A673 (cell line): Measurements from ENCODE around the gene TGM3.

ENCODE experiments used
- EZH2 ChIP-seq: fragments of 200-600 bp; sonication (generic); IDR thresholded peaks from 2 replicates; pipeline ENCODE4 v1.6.1; 2017; ENCODE audit warnings: borderline replicate concordance, low read depth, mild to moderate bottlenecking, mixed read lengths, antibody characterized with exemption, low read length; ENCODE audit not compliant: poor library complexity, severe bottlenecking
- TF ChIP-seq, protein P1 (sequence below): fragments of 300-800, 200-600 bp; sonication (generic); conservative IDR thresholded peaks from 2 replicates; pipeline ENCODE4 v1.5.1; 2017; ENCODE audit warnings: low read depth, mild to moderate bottlenecking, antibody characterized with exemption, low read length, moderate library complexity, mixed read lengths

DNA sequence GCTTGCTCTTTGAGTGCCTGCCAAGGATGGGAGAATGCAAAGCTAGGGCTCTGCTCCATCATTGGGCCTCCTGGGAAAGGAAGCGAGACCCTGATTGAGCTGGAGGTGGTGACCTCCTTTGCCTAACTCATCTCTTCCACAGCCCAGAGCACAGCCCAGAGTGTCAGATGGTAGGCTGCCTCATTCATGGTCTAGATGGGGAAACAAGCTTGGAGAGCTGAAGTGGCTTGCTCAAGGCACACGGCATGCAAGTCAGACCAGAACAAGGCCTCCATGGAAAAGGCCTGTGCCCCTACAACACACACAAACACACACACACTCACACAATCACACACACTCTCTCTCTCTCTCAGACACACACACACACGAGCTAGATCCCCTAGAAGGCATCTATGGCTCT is 17.5 kb downstream of the TGM3 start:
- TF ChIP-seq, protein P1, sequence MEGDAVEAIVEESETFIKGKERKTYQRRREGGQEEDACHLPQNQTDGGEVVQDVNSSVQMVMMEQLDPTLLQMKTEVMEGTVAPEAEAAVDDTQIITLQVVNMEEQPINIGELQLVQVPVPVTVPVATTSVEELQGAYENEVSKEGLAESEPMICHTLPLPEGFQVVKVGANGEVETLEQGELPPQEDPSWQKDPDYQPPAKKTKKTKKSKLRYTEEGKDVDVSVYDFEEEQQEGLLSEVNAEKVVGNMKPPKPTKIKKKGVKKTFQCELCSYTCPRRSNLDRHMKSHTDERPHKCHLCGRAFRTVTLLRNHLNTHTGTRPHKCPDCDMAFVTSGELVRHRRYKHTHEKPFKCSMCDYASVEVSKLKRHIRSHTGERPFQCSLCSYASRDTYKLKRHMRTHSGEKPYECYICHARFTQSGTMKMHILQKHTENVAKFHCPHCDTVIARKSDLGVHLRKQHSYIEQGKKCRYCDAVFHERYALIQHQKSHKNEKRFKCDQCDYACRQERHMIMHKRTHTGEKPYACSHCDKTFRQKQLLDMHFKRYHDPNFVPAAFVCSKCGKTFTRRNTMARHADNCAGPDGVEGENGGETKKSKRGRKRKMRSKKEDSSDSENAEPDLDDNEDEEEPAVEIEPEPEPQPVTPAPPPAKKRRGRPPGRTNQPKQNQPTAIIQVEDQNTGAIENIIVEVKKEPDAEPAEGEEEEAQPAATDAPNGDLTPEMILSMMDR: no peak
- no peak for TF ChIP-seq EZH2
